Measurements from ENCODE around the gene ATF5. TPM values are rescaled to one million over a fixed set of nuclear protein-coding genes. Genes with fewer than 3 reads are reported as not detected.
A peak's percentile ranks its signal among the peaks of the same experiment; 100 is the strongest.

The ATF5 gene
- total RNA-seq, 2 experiments from 2014 or later, result 7.1 to 9.3 TPM

GRCh38 chr19:49887665-49888509 lies 41.1 kb upstream of the ATF5 start:
- ATAC-seq (no peak), DNase-seq (no peak)
- POLR2A ChIA-PET, result no interaction called here
- CTCF ChIA-PET, result no interaction called here
- H3K27ac Mint-ChIP-seq, result no peak overlapping the region
- peaks cover 21% of the 10 kb centered on the region for H3K36me3 Mint-ChIP-seq (ENCODE audit: low read depth)
- no peaks in the 10 kb centered on the region for H3K9me3 Mint-ChIP-seq (ENCODE audit: insufficient read depth)
- peaks cover 14% of the 10 kb centered on the region for H3K4me1 Mint-ChIP-seq (ENCODE audit: low read depth)
- no peak overlapping the region for H3K4me3 Mint-ChIP-seq
- no peaks in the 10 kb centered on the region for H3K27me3 Mint-ChIP-seq (ENCODE audit: low read depth)

DNA sequence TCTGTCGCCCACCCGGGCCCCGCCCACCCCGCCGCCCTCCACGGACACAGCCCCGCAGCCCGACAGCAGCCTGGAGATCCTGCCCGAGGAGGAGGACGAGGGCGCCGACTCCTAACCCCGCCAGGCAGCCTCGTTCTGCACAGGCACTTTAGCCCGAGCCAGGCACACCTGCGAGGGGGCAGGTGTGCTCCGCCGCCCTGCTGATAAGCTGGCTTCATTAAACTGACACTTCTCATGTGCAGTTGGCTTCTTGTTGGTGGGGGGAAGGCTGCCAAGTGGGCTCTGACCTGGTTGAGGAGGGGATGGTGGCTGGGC lies 40.5 kb upstream of the ATF5 start:
- Mint-ChIP-seq H3K4me1 (ENCODE audit: low read depth) (peaks cover 14% of the 10 kb centered on the region), H3K36me3 (ENCODE audit: low read depth) (peaks cover 16% of the 10 kb centered on the region), H3K4me3 (no peak overlapping the region), H3K27ac (no peak overlapping the region), H3K9me3 (ENCODE audit: insufficient read depth) (no peaks in the 10 kb centered on the region), H3K27me3 (ENCODE audit: low read depth) (no peaks in the 10 kb centered on the region)
- POLR2A ChIA-PET, result no interaction called here
- CTCF ChIA-PET, result no interaction called here
- DNase-seq, result no peak
- no peak for ATAC-seq

DNA sequence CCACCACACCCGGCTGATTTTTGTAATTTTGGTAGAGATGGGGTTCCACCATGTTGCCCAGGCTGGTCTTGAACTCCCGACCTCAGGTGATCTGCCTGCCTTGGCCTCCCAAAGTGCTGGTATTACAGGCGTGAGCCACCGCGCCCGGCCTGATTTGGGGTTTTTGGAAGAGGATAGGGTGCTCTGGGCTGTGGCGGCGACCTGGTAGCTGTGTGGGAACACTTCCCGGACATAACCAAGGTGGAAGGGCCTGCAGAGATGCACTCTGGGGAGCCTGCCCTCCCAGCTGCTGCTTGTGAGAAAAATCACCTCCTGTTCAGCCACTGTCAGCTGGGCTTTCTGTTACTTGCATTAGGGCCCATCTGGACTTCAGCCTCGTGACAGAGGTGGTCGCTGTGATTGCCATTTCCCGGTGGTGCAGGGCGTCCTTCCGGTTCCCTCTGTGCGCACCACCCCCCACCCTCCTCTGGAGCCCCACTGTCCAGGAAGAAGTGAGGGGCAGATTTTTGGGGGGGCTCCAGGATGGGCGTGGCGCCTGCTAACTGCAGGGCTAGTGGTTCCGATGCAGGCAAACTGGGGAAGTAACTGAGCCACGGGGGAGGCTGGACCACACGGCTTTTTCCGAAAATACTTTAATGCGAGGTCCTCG lies 39.8 kb upstream of the ATF5 start:
- Mint-ChIP-seq H3K9me3 (ENCODE audit: insufficient read depth) (no peaks in the 10 kb centered on the region), H3K4me3 (peak overlapping the region; percentile 28), H3K27ac (no peak overlapping the region), H3K27me3 (ENCODE audit: low read depth) (no peaks in the 10 kb centered on the region), H3K36me3 (ENCODE audit: low read depth) (peaks cover 12% of the 10 kb centered on the region), H3K4me1 (ENCODE audit: low read depth) (peaks cover 14% of the 10 kb centered on the region)
- ATAC-seq, result no peak
- POLR2A ChIA-PET, result no interaction called here
- no peak for DNase-seq
- CTCF ChIA-PET, result no interaction called here

GRCh38 chr19:49889687-49890348 lies 39.2 kb upstream of the ATF5 start:
- H3K9me3 Mint-ChIP-seq (ENCODE audit: insufficient read depth), result no peaks in the 10 kb centered on the region
- POLR2A ChIA-PET, result interaction anchor here (1.0 kb wide), 1 partner anchor 40 kb away, joined by 3 read pairs; the partner anchor contains the start of gene NUP62
- peaks cover 6% of the 10 kb centered on the region for H3K36me3 Mint-ChIP-seq (ENCODE audit: low read depth)
- DNase-seq (peak; percentile 80), ATAC-seq (peak; percentile 76)
- H3K4me3 Mint-ChIP-seq, result peak overlapping the region; percentile 68
- H3K27ac Mint-ChIP-seq, result peak overlapping the region; percentile 74
- CTCF ChIA-PET, result interaction anchor here (0.9 to 1.8 kb wide), 6 partner anchors 9 to 39 kb away, joined by 3 to 4 read pairs (median 4); partner anchors contain the start of gene ATF5
- no peaks in the 10 kb centered on the region for H3K27me3 Mint-ChIP-seq (ENCODE audit: low read depth)
- H3K4me1 Mint-ChIP-seq (ENCODE audit: low read depth), result peaks cover 20% of the 10 kb centered on the region

- peak overlapping the region; percentile 68 for H3K4me3 Mint-ChIP-seq
- peak; percentile 83 for ATAC-seq
- peaks cover 27% of the 10 kb centered on the region for H3K4me1 Mint-ChIP-seq (ENCODE audit: low read depth)
- peak; percentile 66 for DNase-seq
- no peaks in the 10 kb centered on the region for H3K9me3 Mint-ChIP-seq (ENCODE audit: insufficient read depth)
- ChIA-PET POLR2A (interaction anchor here (1.0 kb wide), 1 partner anchor 39 kb away, joined by 3 read pairs; the partner anchor contains the start of gene NUP62), CTCF (interaction anchor here (0.9 to 1.8 kb wide), 6 partner anchors 10 to 40 kb away, joined by 3 to 4 read pairs (median 4); partner anchors contain the start of gene ATF5)
- no peaks in the 10 kb centered on the region for H3K27me3 Mint-ChIP-seq (ENCODE audit: low read depth)
- peaks cover 4% of the 10 kb centered on the region for H3K36me3 Mint-ChIP-seq (ENCODE audit: low read depth)
- H3K27ac Mint-ChIP-seq, result peak overlapping the region; percentile 74
Observed at GRCh38 chr19:49890349-49891311, 38.4 kb upstream of the ATF5 start.

GRCh38 chr19:49891393-49891792 lies 37.6 kb upstream of the ATF5 start:
- no peaks in the 10 kb centered on the region for H3K9me3 Mint-ChIP-seq (ENCODE audit: insufficient read depth)
- ChIA-PET CTCF (interaction anchor here (1.6 to 1.8 kb wide), 2 partner anchors 11 to 15 kb away, joined by 4 read pairs; no protein-coding TSS in a partner anchor), POLR2A (no interaction called here)
- H3K4me1 Mint-ChIP-seq (ENCODE audit: low read depth), result peaks cover 34% of the 10 kb centered on the region
- no peaks in the 10 kb centered on the region for H3K27me3 Mint-ChIP-seq (ENCODE audit: low read depth)
- no peak for ATAC-seq
- peaks cover 2% of the 10 kb centered on the region for H3K36me3 Mint-ChIP-seq (ENCODE audit: low read depth)
- no peak overlapping the region for H3K27ac Mint-ChIP-seq
- no peak overlapping the region for H3K4me3 Mint-ChIP-seq
- DNase-seq, result no peak

GRCh38 chr19:49892716-49893115 lies 36.3 kb upstream of the ATF5 start:
- Mint-ChIP-seq H3K36me3 (ENCODE audit: low read depth) (peaks cover 2% of the 10 kb centered on the region), H3K27ac (peak overlapping the region; percentile 46), H3K27me3 (ENCODE audit: low read depth) (no peaks in the 10 kb centered on the region), H3K4me1 (ENCODE audit: low read depth) (peaks cover 48% of the 10 kb centered on the region), H3K4me3 (no peak overlapping the region), H3K9me3 (ENCODE audit: insufficient read depth) (no peaks in the 10 kb centered on the region)
- DNase-seq (no peak), ATAC-seq (no peak)
- ChIA-PET POLR2A (no interaction called here), CTCF (no interaction called here)

DNA sequence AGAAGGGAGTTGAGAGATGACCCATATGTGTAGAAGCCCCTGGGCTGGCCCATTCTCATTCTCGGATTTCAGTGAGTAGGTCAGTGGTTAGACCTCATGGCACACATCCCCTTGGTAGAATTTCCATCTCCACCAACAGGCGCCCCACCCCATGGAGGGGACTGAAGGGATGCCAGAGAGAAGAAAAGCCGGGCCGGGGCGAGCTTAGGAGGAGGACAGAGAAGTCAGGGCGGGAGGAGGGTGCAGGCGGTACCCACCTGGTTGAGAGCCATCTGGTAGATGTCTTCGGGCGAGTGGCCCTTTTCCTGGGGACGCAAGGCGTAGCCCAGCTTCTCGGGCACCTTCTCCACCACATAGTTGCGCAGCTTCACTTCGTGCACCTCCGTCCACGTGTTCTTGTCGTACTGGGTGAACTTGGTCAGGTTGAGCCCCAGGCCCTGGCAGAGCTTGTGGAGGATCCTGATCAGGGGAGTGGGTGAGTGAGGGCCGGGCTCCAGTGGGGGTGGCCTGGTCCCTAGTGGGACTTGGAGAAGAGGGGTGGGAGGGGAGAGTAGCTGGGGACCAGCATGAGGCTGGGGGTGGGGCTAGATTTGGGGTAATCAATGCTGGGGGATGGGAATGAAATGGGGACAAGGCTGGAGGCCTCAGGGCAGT lies 34.9 kb upstream of the ATF5 start:
- POLR2A ChIA-PET, result interaction anchor here (2.9 kb wide), 1 partner anchor 17 kb away, joined by 7 read pairs; the partner anchor contains the start of genes AKT1S1 and TBC1D17
- no peak for DNase-seq
- no peaks in the 10 kb centered on the region for H3K9me3 Mint-ChIP-seq (ENCODE audit: insufficient read depth)
- H3K4me1 Mint-ChIP-seq (ENCODE audit: low read depth), result peaks cover 51% of the 10 kb centered on the region
- no peak for ATAC-seq
- H3K36me3 Mint-ChIP-seq (ENCODE audit: low read depth), result peaks cover 2% of the 10 kb centered on the region
- H3K27me3 Mint-ChIP-seq (ENCODE audit: low read depth), result no peaks in the 10 kb centered on the region
- H3K4me3 Mint-ChIP-seq, result no peak overlapping the region
- CTCF ChIA-PET, result interaction anchor here (1.3 kb wide), 1 partner anchor 25 kb away, joined by 3 read pairs; no protein-coding TSS in a partner anchor
- no peak overlapping the region for H3K27ac Mint-ChIP-seq

- no peaks in the 10 kb centered on the region for H3K27me3 Mint-ChIP-seq (ENCODE audit: low read depth)
- no peaks in the 10 kb centered on the region for H3K36me3 Mint-ChIP-seq (ENCODE audit: low read depth)
- POLR2A ChIA-PET, result interaction anchor here (2.9 to 3.8 kb wide), 2 partner anchors 18 to 34 kb away, joined by 7 to 27 read pairs; partner anchors contain the start of genes AKT1S1, ATF5, NUP62 and TBC1D17
- no peak for DNase-seq
- CTCF ChIA-PET, result interaction anchor here (1.3 kb wide), 1 partner anchor 26 kb away, joined by 3 read pairs; no protein-coding TSS in a partner anchor
- peak overlapping the region; percentile 18 for H3K4me3 Mint-ChIP-seq
- no peak for ATAC-seq
- H3K4me1 Mint-ChIP-seq (ENCODE audit: low read depth), result peaks cover 48% of the 10 kb centered on the region
- peak overlapping the region; percentile 39 for H3K27ac Mint-ChIP-seq
- H3K9me3 Mint-ChIP-seq (ENCODE audit: insufficient read depth), result no peaks in the 10 kb centered on the region
Observed at GRCh38 chr19:49894879-49895565, 34.0 kb upstream of the ATF5 start.

DNA sequence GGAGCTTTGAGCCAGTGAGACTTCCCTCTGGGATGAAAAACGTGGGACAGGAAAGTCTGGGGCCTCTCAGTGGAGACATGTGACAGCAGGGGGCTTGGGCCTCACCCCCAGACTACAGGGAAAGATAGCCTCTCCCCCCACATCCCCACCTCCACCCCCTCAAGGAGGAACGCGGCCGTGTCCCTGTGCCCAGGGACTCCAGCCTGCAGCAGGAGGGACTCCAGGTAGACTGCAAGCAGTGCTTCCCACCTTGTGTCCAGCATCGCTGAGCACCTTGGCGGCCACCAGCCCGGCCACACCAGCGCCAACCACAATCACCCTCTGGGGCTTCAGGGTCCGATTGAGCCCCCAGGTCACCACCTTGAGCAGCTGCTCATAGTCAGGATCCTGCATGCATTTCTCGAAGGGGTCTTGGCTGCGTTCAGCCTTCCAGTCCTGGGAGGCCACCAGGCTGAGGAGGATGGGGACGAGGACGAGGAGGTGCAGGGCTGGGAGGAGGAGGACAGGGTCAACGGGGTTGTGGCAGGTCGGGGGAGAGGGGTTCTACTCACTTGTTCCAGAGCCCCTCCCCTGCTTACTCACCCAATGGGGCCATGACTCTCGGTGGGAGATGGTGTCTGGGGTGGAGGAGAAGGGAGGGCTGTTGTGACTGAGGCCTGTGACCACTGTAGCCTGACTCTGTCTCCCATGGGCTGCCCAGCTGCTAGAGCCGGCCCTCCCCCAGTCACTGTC lies 33.3 kb upstream of the ATF5 start:
- Mint-ChIP-seq H3K27me3 (ENCODE audit: low read depth) (no peaks in the 10 kb centered on the region), H3K9me3 (ENCODE audit: insufficient read depth) (no peaks in the 10 kb centered on the region), H3K4me3 (peak overlapping the region; percentile 18), H3K4me1 (ENCODE audit: low read depth) (peaks cover 44% of the 10 kb centered on the region), H3K36me3 (ENCODE audit: low read depth) (no peaks in the 10 kb centered on the region), H3K27ac (peak overlapping the region; percentile 87)
- ATAC-seq (no peak), DNase-seq (no peak)
- CTCF ChIA-PET, result no interaction called here
- POLR2A ChIA-PET, result interaction anchor here (0.7 to 3.8 kb wide), 3 partner anchors 19 to 220 kb away, joined by 3 to 27 read pairs (median 7); partner anchors contain the start of genes AKT1S1, ATF5, NUP62 and TBC1D17

Measured in activated CD8-positive, alpha-beta T cell treated with anti-CD3 and anti-CD28 coated beads, Interleukin-2, amount 10 ng/mL, durations not matched to agents 7 days and 5 days (primary cell).